DOHH2 (cell line): ENCODE measurements around the gene GAB1.
A peak's percentile ranks its signal among the peaks of the same experiment; 100 is the strongest.

Experiments
- H3F3A ChIP-seq: fragments of 200-600 bp; sonication (generic), shearing (Covaris generic); 2 replicates; pipeline ENCODE4 v1.6.0; 2016; ENCODE audit warnings: antibody characterized with exemption, mild to moderate bottlenecking; ENCODE audit not compliant: control insufficient read depth, insufficient read depth
- H3K27ac ChIP-seq: fragments of 200-600 bp; sonication (generic); 2 replicates; pipeline ENCODE4 v1.5.1; 2014; ENCODE audit warnings: low read depth, mild to moderate bottlenecking, low read length, moderate library complexity
- H3K27me3 ChIP-seq: fragments of 200-600 bp; sonication (generic); 2 replicates; pipeline ENCODE4 v1.6.1; 2014; ENCODE audit warnings: mild to moderate bottlenecking, low read length, mixed read lengths; ENCODE audit not compliant: control insufficient read depth
- H3K36me3 ChIP-seq: fragments of 200-600 bp; sonication (generic); 2 replicates; pipeline ENCODE4 v1.6.1; 2014; ENCODE audit warnings: mild to moderate bottlenecking, low read length, moderate library complexity, mixed read lengths; ENCODE audit not compliant: control insufficient read depth
- H3K4me1 ChIP-seq: fragments of 200-600 bp; sonication (generic); 2 replicates; pipeline ENCODE4 v1.6.1; 2014; ENCODE audit warnings: mild to moderate bottlenecking, low read length, mixed read lengths; ENCODE audit not compliant: control insufficient read depth
- H3K4me2 ChIP-seq: fragments of 200-600 bp; sonication (generic); 2 replicates; pipeline ENCODE4 v1.6.0; 2014; ENCODE audit warnings: mild to moderate bottlenecking, low read length, moderate library complexity
- H3K4me3 ChIP-seq: fragments of 200-600 bp; sonication (generic); 2 replicates; pipeline ENCODE4 v1.5.1; 2014; ENCODE audit warnings: mild to moderate bottlenecking, low read length, mixed read lengths
- H3K79me2 ChIP-seq: fragments of 200-600 bp; sonication (generic); 2 replicates; pipeline ENCODE4 v1.6.1; 2014; ENCODE audit warnings: mild to moderate bottlenecking, low read length, mixed read lengths; ENCODE audit not compliant: control insufficient read depth
- H3K9me2 ChIP-seq: fragments of 200-600 bp; sonication (generic); replicated peaks from 2 replicates; pipeline ENCODE4 v1.6.1; 2014; ENCODE audit warnings: mild to moderate bottlenecking, low read length, mixed read lengths; ENCODE audit not compliant: control insufficient read depth
- H3K9me3 ChIP-seq: fragments of 200-600 bp; sonication (generic); 2 replicates; pipeline ENCODE4 v1.6.1; 2014; ENCODE audit warnings: antibody characterized with exemption, low read length, mixed read lengths; ENCODE audit not compliant: control insufficient read depth, insufficient read depth
- H4K20me1 ChIP-seq: fragments of 200-600 bp; sonication (generic); 2 replicates; pipeline ENCODE4 v1.6.0; 2014; ENCODE audit warnings: low read depth, mild to moderate bottlenecking, antibody characterized with exemption, low read length, moderate library complexity; ENCODE audit not compliant: control insufficient read depth, insufficient read depth
- CTCF ChIP-seq: fragments of 200-600 bp; sonication (generic); IDR thresholded peaks from one replicate; pipeline ENCODE4 v1.5.1; 2014; ENCODE audit warnings: antibody characterized with exemption, mild to moderate bottlenecking, low read depth, low read length; ENCODE audit not compliant: poor library complexity, severe bottlenecking
- EZH2phosphoT487 ChIP-seq: fragments of 200-600 bp; sonication (generic); IDR thresholded peaks from 2 replicates; pipeline ENCODE4 v1.6.1; 2017; ENCODE audit warnings: borderline replicate concordance, mild to moderate bottlenecking, antibody characterized with exemption, low read length, moderate library complexity, mixed read lengths

GAB1 gene

GRCh38 chr4:143477487-143477886 is 140.8 kb downstream of the GAB1 start:
- TF ChIP-seq CTCF (no peak), EZH2phosphoT487 (no peak)
- Histone ChIP-seq H3K4me1 (peaks cover 37% of the 10 kb centered on the region), H3K9me3 (no peaks in the 10 kb centered on the region), H3K4me2 (no peak overlapping the region), H3K9me2 (no peaks in the 10 kb centered on the region), H3K27ac (no peak overlapping the region), H3K4me3 (no peak overlapping the region), H3F3A (no peaks in the 10 kb centered on the region), H4K20me1 (no peaks in the 10 kb centered on the region), H3K27me3 (no peaks in the 10 kb centered on the region), H3K36me3 (peaks cover 17% of the 10 kb centered on the region), H3K79me2 (no peaks in the 10 kb centered on the region)

- Histone ChIP-seq H3K4me1 (peaks cover 13% of the 10 kb centered on the region; the same call in 1 of the 2 replicates), H3F3A (no peaks in the 10 kb centered on the region), H3K27ac (no peak overlapping the region), H4K20me1 (no peaks in the 10 kb centered on the region), H3K4me3 (no peak overlapping the region), H3K36me3 (no peaks in the 10 kb centered on the region), H3K27me3 (no peaks in the 10 kb centered on the region), H3K4me2 (no peak overlapping the region), H3K79me2 (no peaks in the 10 kb centered on the region), H3K9me2 (no peaks in the 10 kb centered on the region), H3K9me3 (no peaks in the 10 kb centered on the region)
- TF ChIP-seq CTCF (no peak), EZH2phosphoT487 (no peak)
Measured at GRCh38 chr4:143481361-143481760, 144.7 kb downstream of the GAB1 start.

GRCh38 chr4:143482840-143483239 is 146.2 kb downstream of the GAB1 start:
- peak; percentile 72 for TF ChIP-seq CTCF
- TF ChIP-seq EZH2phosphoT487 = no peak
- no peak overlapping the region for H3K4me3 ChIP-seq
- peaks cover 13% of the 10 kb centered on the region; the same call in 1 of the 2 replicates for H3K4me1 ChIP-seq
- H3K27ac ChIP-seq = no peak overlapping the region
- H3K36me3 ChIP-seq = no peaks in the 10 kb centered on the region
- no peaks in the 10 kb centered on the region for H3K9me3 ChIP-seq
- no peaks in the 10 kb centered on the region for H3K9me2 ChIP-seq
- H3K27me3 ChIP-seq = no peaks in the 10 kb centered on the region
- no peaks in the 10 kb centered on the region for H4K20me1 ChIP-seq
- no peak overlapping the region for H3K4me2 ChIP-seq
- no peaks in the 10 kb centered on the region for H3K79me2 ChIP-seq
- H3F3A ChIP-seq = no peaks in the 10 kb centered on the region

- no peaks in the 10 kb centered on the region for H3F3A ChIP-seq
- H4K20me1 ChIP-seq = no peaks in the 10 kb centered on the region
- no peaks in the 10 kb centered on the region for H3K9me3 ChIP-seq
- no peak overlapping the region for H3K4me2 ChIP-seq
- H3K4me3 ChIP-seq = no peak overlapping the region
- H3K27ac ChIP-seq = no peak overlapping the region
- no peaks in the 10 kb centered on the region for H3K27me3 ChIP-seq
- no peaks in the 10 kb centered on the region for H3K36me3 ChIP-seq
- peaks cover 10% of the 10 kb centered on the region; the same call in 1 of the 2 replicates for H3K4me1 ChIP-seq
- no peaks in the 10 kb centered on the region for H3K79me2 ChIP-seq
- no peaks in the 10 kb centered on the region for H3K9me2 ChIP-seq
- TF ChIP-seq CTCF = no peak
- no peak for TF ChIP-seq EZH2phosphoT487
Measured at GRCh38 chr4:143486314-143486713, 149.6 kb downstream of the GAB1 start.
